Activated naive CD4-positive, alpha-beta T cell treated with anti-CD3 and anti-CD28 coated beads, Interleukin-2, amount 50 U/mL, for 72 hours (primary cell): ENCODE data around the gene IPO7. TPM values are rescaled to one million over a fixed set of nuclear protein-coding genes. Genes with fewer than 3 reads are reported as not detected.

Source experiments
- ATAC-seq, 2 donors: fragments of 150-1000 bp; cut with Tn5 transposase; 2 replicates each; pipeline ENCODE4 v1.10.0; 2021; ENCODE audit warnings: mild to moderate bottlenecking in 2 of 2, moderate library complexity in 2 of 2
- DNase-seq, 2 donors: peaks; one replicate each; pipeline ENCODE4 v3.0.0; 2021 to 2022; ENCODE audit warnings: low spot score in 2 of 2
- H3K27ac Mint-ChIP-seq, 2 donors: one replicate each; pipeline ENCODE4 v1.8.0; 2022; ENCODE audit warnings: mild to moderate bottlenecking in 2 of 2, mixed read lengths in 2 of 2
- H3K36me3 Mint-ChIP-seq, 2 donors: one replicate each; pipeline ENCODE4 v1.8.0; 2022; ENCODE audit warnings: mixed read lengths in 2 of 2
- H3K9me3 Mint-ChIP-seq, 2 donors: one replicate each; pipeline ENCODE4 v1.8.0; 2022; ENCODE audit warnings: mixed read lengths in 2 of 2
- total RNA-seq, 2 donors: library from RNA; stranded (reverse); gene quantifications; one replicate each; pipeline ENCODE4 v1.2.3, GENCODE V29; 2022

Gene IPO7
- total RNA-seq, 2 donors from 2014 or later = 146 to 147 TPM

DNA sequence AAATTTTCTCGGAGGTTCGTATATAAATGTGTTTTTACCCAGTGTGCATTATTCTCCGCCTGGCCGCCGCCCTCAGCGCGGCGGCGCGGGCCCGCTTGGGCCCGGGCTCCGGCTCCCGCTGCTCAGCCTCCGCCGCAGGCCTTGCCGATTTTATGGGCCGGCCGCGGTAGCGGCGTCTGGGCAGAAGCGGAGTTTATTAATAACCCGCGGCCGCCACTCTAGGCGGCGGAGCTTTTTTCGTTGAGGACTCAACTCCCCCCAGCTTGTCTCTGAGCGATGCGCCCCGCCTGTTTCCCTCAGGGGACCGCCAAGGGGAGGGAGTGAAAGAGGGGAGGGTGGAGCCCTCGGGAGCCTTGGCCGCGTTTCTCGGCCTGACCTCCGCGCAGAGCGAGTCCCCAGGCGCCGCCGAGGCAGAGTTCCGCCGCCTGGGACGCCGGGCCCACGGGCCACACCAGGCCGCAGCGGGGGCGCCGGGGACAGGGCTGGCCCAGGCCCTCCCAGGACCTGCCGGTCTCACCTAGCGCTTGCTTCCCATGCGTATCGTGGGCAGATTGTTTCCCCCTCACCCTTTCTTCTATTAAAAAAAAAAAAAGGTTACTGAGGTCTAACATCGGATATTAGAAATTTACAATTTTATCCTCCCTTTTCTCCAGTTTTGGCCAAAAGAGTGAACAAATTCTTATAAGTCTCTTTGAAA lies 76.8 kb downstream of the IPO7 start:
- Mint-ChIP-seq H3K36me3 (peaks cover 13 to 15% of the 10 kb centered on the region in 2 donors), H3K9me3 (no peaks in the 10 kb centered on the region), H3K27ac (peak overlapping the region; percentile 98 to 99)
- peak in 1 of 2 donors; percentile 76 for DNase-seq
- ATAC-seq = peak; percentile 35 to 59

DNA sequence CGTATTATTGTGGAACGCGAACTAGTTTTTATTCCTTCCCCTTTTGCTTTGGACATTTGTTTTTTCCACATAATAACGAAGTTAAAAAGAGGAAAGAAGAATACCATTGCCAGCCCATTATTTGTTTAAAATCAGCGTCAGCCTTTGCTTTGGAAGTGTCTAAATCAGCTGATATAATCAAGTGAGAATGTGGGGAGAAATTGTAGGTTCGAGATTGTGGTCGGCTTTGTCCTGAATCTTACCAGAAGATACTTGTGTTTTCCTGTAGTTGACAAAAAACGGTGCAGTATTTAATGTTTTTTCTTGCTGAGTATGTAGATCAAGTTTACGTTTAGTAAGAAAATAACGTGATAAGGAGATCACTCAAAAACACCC lies 77.3 kb downstream of the IPO7 start:
- Mint-ChIP-seq H3K36me3 (peaks cover 13 to 15% of the 10 kb centered on the region in 2 donors), H3K27ac (peak overlapping the region; percentile 89 to 98), H3K9me3 (no peaks in the 10 kb centered on the region)
- no peak for DNase-seq
- no peak for ATAC-seq

DNA sequence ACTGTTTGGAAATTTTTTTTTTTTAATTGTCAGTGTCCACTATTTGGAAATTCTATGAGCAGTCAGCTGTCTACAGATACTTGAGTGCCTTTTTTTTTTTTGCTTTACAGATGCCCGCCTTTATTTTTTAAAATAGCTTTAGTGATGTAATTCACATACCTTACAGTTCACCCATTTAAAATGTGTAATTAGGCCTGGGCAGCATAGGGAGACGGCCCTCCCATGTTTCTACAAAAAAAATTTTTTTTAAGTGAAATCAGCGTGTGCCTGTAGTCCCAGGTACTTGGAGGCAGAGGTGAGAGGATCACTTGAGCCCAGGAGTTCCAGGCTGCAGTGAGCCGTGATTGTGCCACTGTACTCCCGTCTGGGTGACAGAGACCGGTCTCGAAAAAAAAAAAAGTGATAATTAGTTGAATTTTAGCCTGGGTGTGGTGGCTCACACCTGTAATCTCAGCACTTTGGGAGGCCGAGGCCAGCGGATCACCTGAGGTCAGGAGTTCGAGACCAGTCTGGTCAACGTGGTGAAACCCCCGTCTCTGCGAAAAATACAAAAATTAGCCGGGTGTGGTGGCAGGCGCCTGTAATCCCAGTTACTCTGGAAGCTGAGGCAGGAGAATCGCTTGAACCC lies 77.8 kb downstream of the IPO7 start:
- H3K9me3 Mint-ChIP-seq = no peaks in the 10 kb centered on the region
- ATAC-seq (no peak), DNase-seq (no peak)
- peak overlapping the region; percentile 89 to 98 for H3K27ac Mint-ChIP-seq
- peaks cover 13 to 15% of the 10 kb centered on the region in 2 donors for H3K36me3 Mint-ChIP-seq

DNA sequence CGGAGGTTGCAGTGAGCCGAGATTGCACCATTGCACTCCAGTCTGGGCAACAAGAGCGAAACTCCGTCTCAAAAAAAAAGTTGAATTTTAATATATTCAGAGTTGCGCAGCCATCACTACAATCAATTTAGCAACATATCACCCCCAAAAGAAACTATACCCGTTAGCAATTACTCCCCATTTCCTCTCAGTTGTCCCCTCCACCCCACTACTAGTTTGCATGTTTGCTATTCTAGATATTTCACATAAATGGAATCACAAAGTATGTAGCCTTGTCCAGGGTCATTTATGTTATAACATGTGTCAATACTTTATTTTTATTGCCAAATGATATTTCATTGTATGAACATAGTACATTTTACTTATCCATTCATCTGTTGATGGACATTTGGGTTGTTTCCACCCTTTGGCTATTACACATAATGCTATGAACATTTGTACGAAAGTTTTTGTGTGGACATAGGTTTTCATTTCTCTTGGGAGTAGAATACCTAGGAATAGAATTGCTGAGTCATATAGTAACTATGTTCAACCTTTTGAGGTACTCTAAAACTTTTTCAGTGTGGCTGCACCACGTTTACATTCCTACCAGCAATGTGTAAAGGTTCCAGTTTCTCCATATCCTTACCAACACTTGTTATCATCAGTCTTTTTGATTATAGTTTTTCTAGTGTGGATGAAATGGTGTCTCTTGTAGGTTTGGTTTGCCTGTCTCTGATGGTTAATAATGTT lies 78.5 kb downstream of the IPO7 start:
- Mint-ChIP-seq H3K36me3 (peaks cover 15 to 16% of the 10 kb centered on the region in 2 donors), H3K27ac (peak overlapping the region; percentile 8 to 40), H3K9me3 (no peaks in the 10 kb centered on the region)
- ATAC-seq = no peak
- DNase-seq = no peak

DNA sequence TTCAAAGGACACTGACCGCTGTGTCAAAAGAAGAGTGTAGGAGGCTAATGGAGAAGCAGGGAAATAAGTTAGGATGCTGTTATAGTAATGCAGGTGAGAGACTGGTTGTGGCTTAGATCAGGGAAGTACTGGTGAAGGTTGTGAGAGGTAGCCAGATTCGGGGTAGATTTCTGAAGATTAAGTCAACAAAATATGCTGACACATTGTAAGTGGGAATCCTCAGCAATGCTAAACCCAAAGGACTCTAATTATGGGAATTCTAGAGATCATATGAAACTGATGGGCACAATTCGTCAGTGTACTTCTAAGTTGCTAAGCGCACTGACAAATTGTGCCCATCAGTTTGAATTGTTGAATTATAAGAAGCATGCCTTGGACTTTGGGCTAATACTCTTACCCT lies 86.3 kb downstream of the IPO7 start:
- H3K27ac Mint-ChIP-seq = no peak overlapping the region
- no peak for ATAC-seq
- no peaks in the 10 kb centered on the region for H3K9me3 Mint-ChIP-seq
- H3K36me3 Mint-ChIP-seq = peaks cover 4 to 5% of the 10 kb centered on the region in 2 donors
- no peak for DNase-seq

DNA sequence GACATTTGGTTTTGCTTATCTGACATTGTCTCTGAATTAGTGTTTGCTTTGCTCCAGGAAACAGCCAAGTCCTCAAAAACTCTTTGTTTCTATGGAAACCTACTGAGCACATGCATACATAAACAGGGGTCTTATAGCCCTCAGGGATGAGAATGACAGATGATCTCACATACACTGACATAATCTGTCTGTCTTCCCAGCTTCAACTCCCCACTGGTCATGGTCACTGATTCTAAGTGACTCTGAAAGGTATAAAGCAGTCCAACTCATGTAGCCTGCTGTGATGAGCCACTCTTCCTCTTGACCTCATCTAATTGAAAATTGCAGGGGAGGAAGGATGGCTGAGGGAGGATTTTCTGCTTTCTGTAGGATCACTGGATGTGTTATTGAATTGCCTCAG lies 89.0 kb downstream of the IPO7 start:
- H3K27ac Mint-ChIP-seq = no peak overlapping the region
- ATAC-seq = no peak
- no peaks in the 10 kb centered on the region for H3K9me3 Mint-ChIP-seq
- DNase-seq = no peak
- peaks cover 2 to 7% of the 10 kb centered on the region in 2 donors for H3K36me3 Mint-ChIP-seq

DNA sequence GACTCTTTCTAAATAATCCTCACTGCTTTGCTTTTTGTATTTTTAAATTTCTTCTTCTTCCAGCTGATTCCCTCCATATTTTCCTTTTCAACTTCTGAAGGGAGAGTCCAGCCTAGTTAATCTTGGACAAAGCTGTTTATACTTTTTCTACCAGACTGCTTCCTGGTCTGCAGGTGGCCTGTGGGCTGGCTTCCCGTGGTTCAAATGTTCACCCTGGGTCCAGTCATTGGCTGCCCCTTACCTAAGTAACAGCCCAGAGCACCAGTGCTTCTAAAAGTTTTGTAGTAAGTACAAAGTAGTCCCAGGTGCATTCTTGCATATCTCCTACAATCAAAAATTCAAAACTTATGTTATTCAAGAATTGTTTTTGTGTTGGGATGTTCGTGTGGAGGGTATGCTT lies 95.4 kb downstream of the IPO7 start:
- ATAC-seq (no peak), DNase-seq (no peak)
- Mint-ChIP-seq H3K27ac (no peak overlapping the region), H3K36me3 (peaks cover 5% of the 10 kb centered on the region in 2 donors), H3K9me3 (no peaks in the 10 kb centered on the region)

DNA sequence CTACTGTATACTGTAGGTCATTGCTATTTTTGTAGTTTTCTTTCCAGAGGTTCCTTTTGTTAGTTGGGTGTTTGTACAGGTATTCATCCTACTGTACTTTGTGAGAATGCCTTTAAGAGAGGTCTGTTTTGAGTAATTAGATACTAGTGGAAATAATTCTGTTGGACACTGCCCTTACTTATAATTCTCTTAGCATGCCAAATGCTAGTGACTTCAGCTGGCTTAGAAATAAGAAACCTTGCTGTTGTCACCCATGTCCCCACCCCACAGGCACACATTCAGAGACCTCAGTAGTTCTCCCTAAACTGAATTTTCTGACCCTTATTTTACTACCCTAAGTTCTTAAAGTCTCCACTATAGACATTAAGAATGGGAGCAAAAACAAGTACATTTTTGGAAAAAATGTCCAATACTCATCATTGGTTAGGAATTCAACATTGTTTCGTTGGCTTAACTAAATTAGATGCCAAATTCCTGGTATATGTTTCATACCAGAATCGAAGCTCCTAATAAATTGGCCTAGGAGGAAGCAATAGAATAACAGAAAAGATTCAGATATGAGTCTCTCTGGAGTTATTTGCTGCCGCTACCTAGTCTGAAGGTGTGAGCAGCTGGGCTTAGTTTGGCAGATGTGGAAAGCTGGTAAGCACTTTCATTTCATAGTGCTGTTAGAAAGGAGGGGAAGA lies 104.8 kb downstream of the IPO7 start:
- DNase-seq (no peak), ATAC-seq (no peak)
- Mint-ChIP-seq H3K9me3 (no peaks in the 10 kb centered on the region), H3K27ac (no peak overlapping the region), H3K36me3 (no peaks in the 10 kb centered on the region)

DNA sequence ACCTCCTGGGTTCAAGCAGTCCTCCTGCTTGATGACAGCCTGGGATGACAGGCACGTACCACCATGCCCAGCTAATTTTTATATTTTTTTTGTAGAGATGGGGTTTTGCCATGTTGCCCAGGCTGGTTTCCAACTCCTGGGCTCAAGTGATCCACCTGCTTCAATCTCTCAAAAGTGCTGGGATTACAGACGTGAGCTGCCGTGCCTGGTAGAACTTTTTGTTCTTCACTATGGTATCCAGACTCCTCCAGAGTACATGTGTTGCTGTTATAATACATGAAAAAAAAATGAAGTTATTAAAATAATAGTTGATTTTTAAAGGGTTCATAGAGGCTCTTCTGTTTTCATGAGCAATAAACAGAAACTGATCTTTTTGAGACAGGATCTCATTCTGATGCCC lies 105.9 kb downstream of the IPO7 start:
- H3K36me3 Mint-ChIP-seq = no peaks in the 10 kb centered on the region
- ATAC-seq (no peak), DNase-seq (no peak)
- no peaks in the 10 kb centered on the region for H3K9me3 Mint-ChIP-seq
- no peak overlapping the region for H3K27ac Mint-ChIP-seq

DNA sequence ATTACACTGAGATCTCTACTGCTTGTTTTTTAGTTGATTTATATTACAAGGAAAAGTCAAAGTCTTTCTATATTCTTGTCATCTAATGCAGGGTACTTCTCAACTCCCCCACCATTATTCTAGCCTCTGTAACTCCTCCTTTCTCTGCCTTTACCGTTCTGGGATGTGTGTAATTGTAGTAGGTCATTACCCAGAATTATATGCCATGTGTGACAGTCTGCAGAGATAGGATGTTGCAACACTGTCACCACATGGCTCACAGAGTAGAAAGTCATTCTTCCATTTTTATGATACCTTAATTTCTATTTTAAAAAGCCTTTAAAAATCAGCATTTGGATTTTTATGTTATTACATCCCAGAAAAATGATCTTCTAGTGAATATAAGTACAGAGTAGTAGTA lies 109.0 kb downstream of the IPO7 start:
- ATAC-seq = no peak
- no peaks in the 10 kb centered on the region for H3K9me3 Mint-ChIP-seq
- no peak overlapping the region for H3K27ac Mint-ChIP-seq
- H3K36me3 Mint-ChIP-seq = no peaks in the 10 kb centered on the region
- no peak for DNase-seq

DNA sequence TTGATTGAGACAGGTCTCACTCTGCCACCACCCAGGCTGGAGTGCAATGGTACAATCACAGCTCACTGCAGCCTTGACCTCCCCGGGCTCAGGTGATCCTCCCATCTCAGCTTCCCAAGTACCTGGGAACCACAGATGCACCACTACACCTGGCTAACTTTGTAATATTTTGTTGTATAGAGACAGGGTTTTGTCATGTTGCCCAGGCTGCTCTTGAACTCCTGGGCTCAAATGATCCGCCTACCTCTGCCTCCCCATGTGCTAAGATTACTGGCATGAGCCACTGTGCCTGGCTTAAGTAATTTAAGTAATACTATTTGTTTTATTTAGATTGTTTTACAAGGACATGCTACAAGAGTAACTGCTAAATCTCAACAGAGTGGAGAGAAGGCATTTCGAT lies 109.9 kb downstream of the IPO7 start:
- Mint-ChIP-seq H3K27ac (no peak overlapping the region), H3K9me3 (no peaks in the 10 kb centered on the region), H3K36me3 (no peaks in the 10 kb centered on the region)
- DNase-seq (no peak), ATAC-seq (no peak)

DNA sequence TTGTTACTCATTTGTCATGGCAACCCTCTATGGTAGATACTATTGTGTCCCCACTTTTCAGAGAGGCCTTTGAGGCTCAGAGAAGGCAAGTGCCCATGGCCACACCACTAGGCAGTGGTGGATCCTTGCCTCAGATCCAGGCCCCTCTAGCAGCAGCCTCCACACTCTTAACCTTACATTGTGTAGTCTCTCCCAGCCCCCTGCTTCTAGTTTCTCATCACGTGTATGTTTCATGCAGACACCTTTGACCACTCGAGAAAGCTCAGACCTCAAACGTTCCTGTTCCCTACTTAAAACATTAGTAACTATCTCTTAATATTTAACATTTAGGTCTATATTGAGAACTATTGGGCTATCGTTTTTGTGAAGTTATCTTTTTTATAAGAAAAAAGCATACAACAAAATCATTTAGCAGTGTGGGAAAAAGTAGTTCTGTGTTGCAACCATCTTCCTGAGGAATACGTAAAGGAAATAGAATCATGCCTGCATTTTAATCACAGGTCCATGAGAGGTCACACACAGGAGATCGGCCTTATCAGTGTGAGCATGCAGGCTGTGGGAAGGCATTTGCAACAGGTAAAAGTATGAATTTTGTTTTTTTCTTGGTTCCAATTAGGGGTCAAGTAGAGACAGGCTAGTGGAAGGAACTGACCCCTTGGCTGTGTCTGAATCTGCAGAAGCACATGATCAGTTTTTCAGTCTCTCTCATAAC lies 111.5 kb downstream of the IPO7 start:
- no peak for DNase-seq
- Mint-ChIP-seq H3K9me3 (no peaks in the 10 kb centered on the region), H3K27ac (no peak overlapping the region), H3K36me3 (peaks cover under 1 to 3% of the 10 kb centered on the region in 2 donors)
- no peak for ATAC-seq

Other genes with a start within 250 kb of the IPO7 start
- gene DENND5A, start 119.3 kb upstream of the IPO7 start, total RNA-seq = 10 to 100 TPM; 66.4 to 94.0 TPM
- gene TMEM41B, start 70.1 kb upstream of the IPO7 start, total RNA-seq = 10 to 100 TPM; 30.5 to 41.1 TPM
- gene ZNF143, start 76.4 kb downstream of the IPO7 start, total RNA-seq = 10 to 100 TPM; 25.4 to 80.9 TPM
- gene WEE1, start 189.0 kb downstream of the IPO7 start, total RNA-seq = 10 to 100 TPM; 39.8 to 52.3 TPM